ENCODE results near the gene PTX4.

PTX4 gene

DNA sequence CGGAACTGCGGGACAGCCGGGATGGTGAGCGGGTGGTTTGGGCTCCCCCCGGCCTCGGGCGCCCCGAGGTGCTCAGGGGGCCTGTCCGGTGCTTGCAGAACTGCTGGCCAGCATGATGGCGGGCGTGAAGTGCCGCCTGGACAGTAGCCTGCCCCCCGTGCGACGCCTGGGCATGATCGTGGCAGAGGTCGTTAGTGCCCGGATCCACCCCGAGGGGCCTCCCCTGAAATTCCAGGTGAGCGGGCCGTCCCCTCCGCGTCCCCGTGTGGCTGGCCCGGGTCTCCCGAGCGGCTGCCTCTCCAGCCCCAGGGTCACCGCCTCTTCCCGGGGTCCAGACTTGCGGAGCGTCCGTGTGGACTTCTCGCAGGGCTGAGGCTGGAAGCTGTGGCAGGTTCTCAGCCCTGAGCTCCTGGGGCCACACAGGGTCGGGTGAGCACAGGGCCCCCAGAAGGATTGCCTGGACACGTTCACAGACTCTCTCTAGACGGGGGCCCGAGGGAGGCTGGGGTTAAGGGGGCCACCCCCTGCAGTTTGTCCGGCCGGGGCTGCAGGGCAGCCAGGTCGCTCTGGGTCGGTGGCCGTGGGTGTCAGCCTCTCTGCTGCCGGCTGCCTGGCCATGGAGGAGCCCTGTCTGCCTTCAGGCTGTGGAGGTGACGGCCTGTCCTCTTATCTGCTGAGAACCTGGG lies 11.9 kb upstream of the PTX4 start:
- no peak for DNase-seq (ENCODE audit: low read depth in 2 of 2)

DNA sequence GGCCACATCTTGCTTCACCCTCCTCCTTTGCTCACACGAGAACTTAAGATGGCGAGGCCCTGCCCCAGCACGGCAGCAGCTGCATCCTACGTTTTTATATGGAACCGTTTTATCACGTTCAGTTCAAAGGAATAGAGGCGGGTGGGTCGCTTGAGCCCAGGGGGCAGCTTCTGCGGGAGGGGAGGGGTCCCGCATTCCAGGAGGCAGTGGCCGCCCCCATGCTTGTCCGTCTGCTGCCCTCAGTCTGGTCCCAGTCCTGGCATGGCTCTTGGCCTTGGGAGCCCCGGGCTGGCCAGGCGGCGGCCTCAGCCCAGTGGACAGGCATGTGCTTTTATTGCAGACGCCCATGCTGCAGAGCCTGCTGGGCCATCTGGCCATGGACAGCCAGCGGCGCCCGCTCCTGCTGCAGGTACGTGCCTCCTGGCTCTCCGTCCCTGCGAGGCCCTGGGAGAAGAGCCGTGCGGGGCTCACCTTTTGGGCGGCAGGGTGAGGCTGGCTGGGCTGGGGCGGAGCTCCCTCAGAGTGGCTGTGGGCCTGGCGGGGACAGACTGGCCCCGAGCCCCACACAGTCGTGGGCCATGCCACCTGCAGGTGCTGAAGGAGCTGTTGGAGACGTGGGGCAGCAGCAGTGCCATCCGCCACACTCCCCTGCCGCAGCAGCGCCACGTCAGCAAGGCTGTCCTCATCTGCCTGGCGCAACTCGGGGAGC lies 11.2 kb upstream of the PTX4 start:
- no peak for DNase-seq (ENCODE audit: low read depth in 2 of 2)

DNA sequence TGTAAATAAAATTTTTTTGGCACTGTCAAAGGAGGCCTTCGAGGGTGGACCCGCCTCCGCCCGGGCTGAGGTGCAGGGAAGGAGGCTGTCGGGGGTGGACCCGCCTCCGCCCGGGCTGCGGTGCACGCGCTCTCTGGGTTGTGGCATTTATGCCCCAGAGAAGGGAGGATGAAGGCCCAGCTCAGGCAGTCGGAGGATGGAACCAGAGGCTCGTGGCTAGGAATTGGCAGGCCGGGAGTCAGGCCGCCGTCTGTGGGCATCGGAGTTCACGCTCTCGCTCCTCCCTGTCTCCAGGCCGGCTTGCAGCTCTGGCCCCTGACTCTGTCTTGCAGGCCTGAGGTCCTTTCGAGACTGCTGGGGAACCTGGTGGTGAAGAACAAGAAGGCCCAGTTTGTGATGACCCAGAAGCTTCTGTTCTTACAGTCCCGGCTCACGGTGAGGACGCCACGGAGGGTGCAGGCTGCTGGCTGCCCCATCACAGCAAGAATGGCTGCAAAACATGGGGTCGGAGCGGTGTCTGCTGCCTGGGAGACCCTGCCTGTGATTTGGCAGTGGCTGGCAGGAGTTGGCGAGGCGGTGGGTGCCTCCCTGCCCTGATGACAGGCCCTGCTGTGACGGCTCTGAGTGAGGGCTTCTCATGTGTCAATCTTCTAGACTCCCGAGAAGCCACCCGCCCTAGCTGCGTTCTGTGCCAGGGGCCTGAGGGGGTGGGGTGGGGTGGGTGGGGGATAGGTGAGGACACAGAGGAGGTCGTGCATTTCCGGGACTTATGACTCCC lies 10.3 kb upstream of the PTX4 start:
- DNase-seq (ENCODE audit: low read depth in 2 of 2) = no peak

DNA sequence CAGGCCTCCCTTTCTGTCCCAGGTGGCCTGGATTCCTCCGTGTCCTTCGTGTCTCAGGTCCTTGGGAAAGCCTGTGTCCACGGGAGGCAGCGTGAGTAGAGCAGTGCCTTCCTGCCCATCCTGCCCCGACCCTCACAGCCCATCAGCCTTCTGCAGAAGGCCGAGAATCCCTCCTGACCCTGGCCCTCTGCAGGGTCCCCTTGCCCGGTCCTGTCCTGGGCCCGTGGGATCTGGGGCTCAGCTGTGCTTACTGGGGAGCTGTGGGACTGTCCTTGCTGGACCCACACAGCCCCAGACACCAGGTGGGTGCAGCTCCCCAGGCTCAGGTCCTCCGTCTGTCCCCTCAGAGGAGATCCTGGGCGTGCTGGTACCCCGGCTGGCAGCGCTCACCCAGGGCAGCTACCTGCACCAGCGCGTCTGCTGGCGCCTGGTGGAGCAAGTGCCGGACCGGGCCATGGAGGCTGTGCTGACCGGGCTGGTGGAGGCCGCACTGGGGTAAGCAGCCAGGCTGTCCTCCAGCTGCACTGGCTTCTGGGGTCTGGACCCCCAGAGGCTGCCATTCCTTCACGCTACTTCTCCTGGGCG lies 8.4 kb upstream of the PTX4 start:
- no peak for DNase-seq (ENCODE audit: low read depth in 2 of 2)

DNA sequence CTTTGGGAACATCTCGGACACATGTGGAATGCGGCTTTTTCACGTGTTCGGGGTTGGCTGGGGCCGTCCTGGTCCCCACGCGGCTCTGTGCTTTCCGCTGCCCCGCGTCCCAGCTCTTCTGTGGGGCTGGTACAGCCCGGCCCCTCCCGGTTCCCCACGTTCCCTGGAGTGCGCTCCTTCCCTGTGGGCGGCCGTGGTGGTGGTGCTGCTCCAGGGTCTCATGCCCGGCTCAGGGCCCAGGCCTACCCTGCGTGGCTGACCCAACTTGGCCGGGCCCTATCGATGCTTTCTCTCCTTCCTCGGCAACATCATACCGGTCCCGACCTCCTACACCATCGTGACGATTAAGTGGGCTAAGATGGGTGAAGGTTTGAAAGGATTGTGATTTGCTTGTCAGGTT lies 7.7 kb upstream of the PTX4 start:
- DNase-seq (ENCODE audit: low read depth in 2 of 2) = no peak

DNA sequence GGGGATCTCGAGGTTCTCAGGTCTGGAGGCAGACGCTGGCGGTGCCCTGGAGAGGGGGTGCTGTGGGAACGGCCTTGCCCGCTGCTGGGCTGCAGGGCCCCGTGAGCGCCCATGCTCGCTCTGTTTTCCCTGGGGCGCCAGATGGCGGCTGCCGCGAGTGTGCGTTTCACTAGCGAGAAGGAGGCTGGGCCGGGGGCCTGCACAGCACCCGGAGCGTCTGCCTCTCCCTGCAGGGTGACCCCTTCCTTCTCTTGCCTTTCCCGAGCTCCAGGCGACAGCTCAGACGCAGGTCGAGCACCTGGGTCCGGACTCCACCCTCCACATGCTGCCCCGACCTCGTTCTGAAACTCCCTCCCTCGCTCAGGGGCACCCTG lies 7.1 kb upstream of the PTX4 start:
- no peak for DNase-seq (ENCODE audit: low read depth in 2 of 2)

DNA sequence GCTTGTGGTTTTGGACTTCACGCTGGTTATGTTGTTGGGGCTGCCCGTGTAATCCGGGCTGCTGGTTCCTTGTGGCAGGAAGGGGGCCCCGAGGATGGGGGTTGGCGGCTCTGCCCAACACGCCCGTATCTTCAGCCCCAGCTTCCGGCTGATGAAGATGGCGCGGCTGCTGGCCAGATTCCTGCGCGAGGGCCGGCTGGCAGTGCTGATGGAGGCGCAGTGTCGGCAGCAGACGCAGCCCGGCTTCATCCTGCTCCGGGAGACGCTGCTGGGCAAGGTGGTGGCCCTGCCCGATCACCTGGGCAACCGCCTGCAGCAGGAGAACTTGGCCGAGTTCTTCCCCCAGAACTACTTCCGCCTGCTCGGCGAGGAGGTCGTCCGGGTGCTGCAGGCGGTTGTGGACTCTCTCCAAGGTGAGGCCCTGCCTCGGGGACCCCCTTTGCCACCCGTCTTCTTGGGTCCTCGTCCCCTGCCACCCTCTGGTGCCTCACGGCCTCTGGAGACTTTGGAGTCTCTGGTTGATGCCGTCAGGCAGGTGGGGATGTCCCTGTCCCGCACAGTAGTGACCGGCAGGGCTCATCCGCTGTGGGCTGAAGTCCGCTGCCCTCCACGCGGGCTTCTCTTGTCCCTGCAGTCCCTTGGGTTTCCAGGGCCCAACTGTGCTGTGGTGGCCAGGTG lies 6.6 kb upstream of the PTX4 start:
- no peak for DNase-seq (ENCODE audit: low read depth in 2 of 2)

DNA sequence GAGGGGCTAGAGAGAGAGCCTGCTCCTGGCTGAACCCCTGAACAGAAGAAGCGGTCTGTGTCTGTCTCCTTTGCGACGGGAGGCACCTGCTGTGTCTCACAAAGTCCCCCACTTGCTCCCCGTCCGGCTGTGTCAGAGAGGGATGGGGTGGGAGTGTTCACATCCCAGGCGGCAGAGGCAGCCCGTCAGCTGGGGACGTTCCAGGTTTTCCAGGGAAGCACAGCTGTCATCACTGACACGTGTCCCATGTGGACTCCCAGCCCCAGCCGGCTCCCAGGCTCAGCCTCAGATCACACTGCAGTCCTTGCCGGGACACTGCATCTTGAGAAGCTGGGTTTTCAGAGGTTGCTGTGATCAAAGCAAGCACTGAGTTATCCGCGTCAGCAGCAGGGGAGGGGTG lies 6.0 kb upstream of the PTX4 start:
- no peak for DNase-seq (ENCODE audit: low read depth in 2 of 2)

DNA sequence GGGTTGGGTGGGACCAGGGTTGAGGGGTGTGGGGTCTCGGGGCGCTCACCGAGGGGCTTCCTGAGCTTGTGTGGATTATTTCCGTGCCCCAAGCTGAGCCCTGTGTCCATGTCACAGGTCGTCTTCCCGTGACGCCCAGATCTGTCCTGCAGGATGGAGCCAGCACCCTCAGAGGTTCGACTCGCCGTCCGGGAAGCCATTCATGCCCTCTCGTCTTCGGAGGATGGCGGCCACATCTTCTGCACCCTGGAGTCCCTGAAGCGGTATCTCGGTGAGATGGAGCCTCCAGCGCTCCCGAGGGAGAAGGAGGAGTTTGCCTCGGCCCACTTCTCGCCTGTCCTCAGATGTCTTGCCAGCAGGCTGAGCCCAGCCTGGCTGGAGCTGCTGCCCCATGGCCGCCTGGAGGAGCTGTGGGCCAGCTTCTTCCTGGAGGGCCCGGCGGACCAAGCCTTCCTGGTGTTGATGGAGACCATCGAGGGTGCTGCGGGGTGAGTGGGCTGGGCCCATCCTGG lies 5.4 kb upstream of the PTX4 start:
- no peak for DNase-seq (ENCODE audit: low read depth in 2 of 2)

DNA sequence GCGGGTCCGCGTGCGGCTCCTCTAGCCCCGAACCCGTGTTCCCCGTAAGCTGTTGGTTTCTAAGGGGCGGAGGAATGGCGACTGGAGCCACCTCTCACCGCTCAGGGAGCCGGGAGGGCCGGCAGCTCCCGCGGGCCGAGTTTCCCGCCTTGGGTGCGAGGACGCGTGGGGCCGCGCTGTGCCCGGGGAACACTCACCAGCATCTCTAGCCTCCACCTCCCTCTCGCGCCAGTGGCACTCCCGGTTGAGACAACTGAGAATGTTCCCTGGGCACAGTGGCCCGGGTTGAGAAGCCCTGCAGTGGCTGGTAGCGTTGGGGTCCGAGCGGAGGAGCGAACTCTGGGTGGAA lies 5.0 kb upstream of the PTX4 start:
- DNase-seq (ENCODE audit: low read depth in 2 of 2) = no peak

DNA sequence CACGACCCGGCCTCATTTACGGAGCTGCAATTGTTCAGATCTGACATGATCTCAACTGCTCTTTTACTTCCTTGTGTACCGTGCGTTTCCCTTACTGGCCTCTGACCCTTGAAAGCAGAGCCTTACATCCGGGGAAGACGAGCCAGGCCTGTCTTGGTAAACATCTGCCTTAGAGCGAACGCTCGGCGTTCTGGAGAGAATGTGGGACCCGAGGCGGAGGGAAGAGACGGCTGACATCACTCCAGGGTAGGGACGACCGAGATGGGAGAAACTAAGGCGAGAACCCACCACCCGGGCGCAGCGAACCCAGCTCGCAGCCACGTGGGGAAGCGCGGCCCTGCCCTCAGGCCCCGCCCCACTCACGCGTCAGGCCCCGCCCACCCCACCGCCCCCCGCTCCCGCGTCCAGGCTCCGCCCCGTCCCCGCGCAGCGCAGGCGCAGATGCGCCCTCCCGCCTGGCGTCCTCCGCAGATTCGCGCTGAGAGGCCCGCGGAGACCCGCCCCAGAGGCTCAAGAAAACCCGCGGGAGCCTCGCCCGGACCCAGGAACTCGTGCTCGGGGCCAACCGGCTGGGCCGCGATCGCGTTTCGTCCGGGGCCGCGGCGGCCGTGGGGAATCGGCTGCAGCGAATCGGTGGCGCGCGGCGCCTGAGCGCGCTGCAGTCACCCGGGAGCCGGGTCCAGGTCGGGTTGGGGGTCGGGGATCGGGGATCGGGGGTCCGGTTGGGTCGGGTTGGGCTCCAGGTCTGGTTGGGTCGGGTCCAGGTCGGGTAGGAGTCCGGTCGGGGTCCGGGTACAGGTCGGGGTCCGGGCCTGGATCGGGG lies 4.4 kb upstream of the PTX4 start, which contains the start of gene TELO2:
TSS of gene TELO2 (plus strand) at position 438 of the 823 bp plus-strand sequence. CDS start 922 bp downstream, outside the sequence.
- peak; percentile 72 to 87 for DNase-seq (ENCODE audit: low read depth in 2 of 2)

DNA sequence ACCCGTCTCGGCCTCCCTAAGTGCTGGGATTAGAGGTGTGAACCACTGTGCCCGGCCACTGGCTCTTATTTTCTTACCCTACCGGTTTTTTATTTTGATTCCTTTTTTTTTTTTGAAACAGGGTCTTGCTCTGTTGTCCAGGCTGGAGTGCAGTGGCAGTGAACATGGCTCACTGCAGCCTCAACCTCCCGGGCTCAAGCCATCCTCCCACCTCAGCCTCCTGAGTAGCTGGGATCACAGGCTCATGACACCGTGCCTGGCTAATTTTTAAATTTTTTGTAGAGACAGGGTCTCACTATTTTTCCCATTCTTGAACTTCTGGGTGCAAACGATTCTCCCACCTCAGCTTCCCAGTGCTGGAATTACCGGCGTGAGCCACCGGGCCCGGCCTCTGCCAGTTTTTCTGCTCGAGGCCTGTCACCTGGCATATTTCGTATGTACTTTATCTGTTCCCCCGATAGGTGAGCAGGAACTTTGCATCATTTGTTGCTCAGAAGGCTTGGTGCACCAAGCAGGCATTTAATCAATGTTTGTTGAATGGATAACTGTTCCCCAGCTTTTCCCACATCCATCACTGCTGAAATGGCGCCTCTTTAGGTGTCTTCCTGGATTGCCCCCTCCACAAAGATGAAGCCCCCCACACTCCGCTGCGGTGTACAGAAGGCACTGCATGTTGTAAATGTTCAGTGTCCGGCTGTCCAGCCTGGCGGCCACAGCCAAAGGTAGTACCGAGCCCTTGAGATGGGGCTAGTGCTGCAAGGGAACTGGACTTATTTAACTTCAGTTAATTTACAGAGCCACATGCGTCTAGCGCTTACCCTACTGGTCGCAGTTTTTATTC lies 3.6 kb upstream of the PTX4 start:
- DNase-seq (ENCODE audit: low read depth in 2 of 2) = no peak

DNA sequence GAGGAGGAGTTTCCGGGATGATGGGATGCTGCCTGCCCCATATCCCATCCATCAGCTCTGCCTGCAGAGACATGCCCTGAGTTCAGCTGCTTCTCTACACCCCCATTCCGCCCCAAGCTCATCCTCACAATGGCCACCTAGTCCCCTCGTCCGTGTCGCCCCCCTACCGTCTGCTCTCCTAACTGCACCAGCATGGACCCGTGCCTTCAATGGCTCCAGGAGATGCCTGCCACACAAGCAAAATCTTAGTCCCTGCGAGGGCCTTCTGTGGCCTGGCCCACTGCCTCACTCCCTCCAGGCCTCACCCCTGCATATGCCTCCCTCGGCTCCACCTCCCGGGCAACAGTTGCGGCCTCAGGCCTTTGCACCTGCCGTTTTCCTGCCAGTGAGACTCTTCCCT lies 2.6 kb upstream of the PTX4 start:
- no peak for DNase-seq (ENCODE audit: low read depth in 2 of 2)

DNA sequence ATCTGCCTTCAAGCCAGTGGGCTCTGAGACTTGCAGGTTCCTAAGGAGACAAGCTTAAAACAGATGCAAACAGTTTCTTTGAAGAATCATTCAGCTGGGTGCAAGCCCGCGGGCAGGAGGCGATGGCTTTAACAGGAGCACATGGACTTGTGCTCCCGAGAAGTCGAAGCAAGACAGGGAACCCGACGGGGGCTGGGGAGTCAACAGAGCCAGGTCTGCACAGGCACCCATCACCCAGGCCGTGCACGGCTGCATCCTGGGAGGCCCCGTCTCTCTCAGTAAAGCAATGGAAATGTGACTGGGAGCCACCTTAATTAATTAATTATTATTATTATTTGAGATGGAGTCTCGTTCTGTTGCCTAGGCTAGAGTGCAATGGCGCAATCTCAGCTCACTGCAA lies 333 bp upstream of the PTX4 start:
- no peak for DNase-seq (ENCODE audit: low read depth in 2 of 2)

DNA sequence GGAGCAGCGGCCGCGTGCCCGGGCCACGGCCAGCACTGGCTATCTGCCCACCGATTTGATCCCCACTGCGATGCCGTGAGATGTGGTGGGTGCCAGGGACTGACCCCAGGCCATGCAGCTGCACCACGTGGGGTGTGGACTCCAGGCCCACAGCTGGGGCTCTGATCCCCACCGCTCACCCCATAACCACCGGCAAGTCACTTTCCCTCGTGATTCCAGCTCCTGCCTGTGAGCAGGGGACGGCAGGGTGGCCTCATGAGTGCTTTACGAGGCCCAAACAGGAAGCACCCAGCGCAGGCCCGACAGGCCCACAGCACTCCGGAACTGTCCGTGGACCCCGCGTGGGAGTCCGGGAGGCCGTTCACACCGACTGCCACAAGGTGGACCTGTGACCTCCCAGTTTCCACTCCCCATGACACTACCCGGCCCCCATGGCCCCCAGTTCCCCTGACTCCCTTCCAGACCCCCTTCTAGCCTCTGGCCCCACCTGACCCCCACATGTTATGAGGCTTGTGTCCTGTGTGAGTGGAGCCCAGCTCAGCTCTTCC lies 616 bp downstream of the PTX4 start:
- DNase-seq (ENCODE audit: low read depth in 2 of 2) = no peak

DNA sequence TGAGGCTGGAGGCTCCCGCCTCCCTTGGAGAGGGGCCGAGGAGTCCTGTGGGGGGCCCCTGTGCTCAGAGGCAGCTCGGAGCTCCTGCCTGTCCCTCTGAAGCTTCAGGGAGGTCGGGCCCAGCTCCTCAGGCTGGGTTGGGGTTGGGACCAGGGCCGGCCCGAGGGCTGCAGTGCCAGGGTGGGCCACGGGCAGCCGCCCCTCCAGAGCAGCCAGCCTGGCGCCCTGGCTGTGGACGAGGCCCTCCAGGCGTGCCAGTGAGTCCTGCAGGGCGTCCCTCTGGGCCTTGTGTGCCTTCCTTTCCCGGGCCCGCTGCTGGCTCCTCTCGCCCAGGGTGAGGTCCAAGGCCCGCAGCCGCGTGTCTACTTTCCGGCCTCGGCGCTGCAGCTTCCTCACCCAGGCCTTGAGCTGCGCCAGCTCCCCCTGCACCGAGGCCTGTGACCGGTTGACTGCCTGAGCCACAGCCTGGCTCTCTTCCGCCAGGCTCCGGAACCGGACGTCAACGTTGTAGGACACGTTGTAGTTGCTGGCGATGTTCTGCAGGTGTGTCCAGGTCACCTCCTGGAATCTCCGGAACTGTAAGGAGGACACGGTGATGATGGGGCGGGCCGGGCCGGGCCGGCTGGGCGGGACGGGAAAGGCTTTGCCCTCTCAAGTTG lies 1.2 kb downstream of the PTX4 start:
- no peak for DNase-seq (ENCODE audit: low read depth in 2 of 2)

DNA sequence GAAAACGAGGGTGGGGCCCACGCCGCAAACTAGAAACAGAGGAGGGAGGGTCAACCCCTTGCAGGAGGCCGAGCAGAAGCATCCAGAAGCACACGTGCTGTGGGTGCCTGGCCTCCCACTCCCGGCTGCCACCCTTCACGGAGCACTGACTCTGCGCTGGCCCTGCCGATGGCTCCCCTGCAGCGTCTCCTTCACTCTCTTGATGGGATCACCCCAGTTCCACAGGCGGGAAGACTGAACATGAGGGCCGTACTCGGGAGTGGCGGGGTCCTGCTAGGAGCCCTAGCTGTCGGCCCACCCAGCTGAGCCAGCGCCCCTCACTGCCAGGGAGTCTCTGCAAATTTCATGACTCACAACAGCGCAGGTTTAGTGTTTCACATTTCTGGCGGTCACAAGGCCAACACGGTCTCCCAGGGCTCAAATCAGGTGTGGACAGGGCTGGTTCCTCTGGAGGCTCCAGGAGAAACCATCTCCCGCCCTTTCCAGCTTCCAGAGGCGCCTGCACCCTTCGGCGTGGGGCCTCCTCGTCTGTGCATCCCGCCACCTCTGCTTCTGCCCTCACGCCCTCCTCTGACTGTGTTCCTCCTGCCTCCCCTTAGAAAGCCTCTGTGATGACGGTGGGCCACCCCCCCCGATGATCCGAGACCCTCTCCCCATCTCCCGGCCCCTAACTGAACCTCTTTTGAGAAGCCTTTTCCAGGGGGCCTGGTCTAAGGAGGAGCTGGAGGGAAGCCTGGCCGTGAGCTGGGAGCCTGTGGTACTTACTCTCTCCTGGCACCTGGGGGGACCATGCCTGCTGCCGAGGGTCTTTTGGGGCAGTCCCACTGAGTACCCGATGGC lies 2.0 kb downstream of the PTX4 start:
- no peak for DNase-seq (ENCODE audit: low read depth in 2 of 2)

DNA sequence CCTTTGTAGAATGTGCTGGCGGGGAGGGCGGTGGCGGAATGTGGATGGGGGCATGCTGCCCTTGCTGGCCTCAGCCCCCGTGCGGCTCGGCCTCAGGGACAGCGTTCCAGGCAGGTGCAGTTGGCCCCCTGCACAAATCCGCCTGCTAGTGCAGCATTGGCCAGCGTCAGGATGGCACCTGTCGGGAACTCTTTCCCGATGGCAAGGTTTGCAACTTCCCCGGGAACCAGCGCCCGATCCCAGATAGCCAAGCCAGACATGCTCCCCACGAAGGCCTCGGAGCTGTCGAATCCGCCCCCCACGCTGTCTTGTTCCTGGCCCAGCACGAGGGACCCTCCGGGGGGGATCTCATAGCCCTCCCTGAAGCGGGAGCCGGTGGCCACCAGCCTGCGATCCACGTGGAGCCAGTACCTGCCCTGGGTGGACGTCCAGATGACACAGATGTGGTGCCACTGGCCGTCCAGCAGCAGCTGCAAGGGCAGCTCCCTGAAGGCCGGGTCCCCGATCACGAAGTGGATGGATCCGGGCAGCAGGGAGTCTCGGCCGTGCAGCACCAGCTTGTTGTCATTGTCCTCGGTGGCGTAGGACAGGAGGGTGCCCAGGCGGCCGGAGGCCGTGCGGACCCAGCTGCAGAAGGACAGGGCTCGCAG lies 2.8 kb downstream of the PTX4 start:
- DNase-seq (ENCODE audit: low read depth in 2 of 2) = no peak

All from stimulated activated CD4-positive, alpha-beta T cell treated with anti-CD3 and anti-CD28 coated beads, Interleukin-1b, Interleukin-23, amount 100 ng/mL, for 1 hour (primary cell).